Upper lobe of left lung (tissue), 4 donors: ENCODE data around the gene CDK7.

ENCODE experiments used
- EP300 ChIP-seq, 4 donors: sonication (generic); formaldehyde crosslinking; IDR thresholded peaks; one replicate each; pipeline ENCODE4 v1.5.1; 2017; ENCODE audit warnings: antibody characterized with exemption in 4 of 4, control low read depth in 2 of 4
- TF ChIP-seq, protein P1 (sequence below), 6 experiments: fragments of 450-650 bp in 4 of 6; fragments of 200-600 bp in 2 of 6; sonication (generic) in 2 of 6; IDR thresholded peaks; one replicate each; pipeline ENCODE4 v1.5.1; 2016 to 2019; ENCODE audit warnings: antibody characterized with exemption in 6 of 6

DNA sequence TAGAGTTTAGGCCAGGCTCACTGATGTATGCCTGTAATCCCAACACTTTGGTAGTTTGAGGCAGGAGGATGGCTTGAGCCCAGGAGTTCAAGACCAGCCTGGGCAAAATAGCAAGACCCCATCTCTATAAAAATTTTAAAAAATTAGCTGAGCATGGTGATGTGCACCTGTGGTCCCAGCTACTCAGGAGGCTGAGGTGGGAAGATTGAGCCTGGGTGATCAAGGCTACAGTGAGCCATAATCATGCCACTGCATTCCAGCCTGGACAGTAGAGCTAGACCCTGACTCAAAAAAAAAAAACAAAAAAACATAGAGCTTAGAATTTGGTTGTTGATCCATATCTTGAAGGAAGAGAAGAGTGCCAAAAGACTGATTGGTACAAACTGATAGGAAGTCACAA is 14.7 kb upstream of the CDK7 start:
- TF ChIP-seq, protein P1, sequence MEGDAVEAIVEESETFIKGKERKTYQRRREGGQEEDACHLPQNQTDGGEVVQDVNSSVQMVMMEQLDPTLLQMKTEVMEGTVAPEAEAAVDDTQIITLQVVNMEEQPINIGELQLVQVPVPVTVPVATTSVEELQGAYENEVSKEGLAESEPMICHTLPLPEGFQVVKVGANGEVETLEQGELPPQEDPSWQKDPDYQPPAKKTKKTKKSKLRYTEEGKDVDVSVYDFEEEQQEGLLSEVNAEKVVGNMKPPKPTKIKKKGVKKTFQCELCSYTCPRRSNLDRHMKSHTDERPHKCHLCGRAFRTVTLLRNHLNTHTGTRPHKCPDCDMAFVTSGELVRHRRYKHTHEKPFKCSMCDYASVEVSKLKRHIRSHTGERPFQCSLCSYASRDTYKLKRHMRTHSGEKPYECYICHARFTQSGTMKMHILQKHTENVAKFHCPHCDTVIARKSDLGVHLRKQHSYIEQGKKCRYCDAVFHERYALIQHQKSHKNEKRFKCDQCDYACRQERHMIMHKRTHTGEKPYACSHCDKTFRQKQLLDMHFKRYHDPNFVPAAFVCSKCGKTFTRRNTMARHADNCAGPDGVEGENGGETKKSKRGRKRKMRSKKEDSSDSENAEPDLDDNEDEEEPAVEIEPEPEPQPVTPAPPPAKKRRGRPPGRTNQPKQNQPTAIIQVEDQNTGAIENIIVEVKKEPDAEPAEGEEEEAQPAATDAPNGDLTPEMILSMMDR (IDR thresholded peaks at IDR 0.05), result no peak
- no peak for TF ChIP-seq EP300 (IDR thresholded peaks at IDR 0.05)
